ENCODE measurements around the gene MTPN. TPM values are rescaled to one million over a fixed set of nuclear protein-coding genes. Genes with fewer than 3 reads are reported as not detected.

MTPN gene
- total RNA-seq, 1 donor from 2014 or later, result 170 TPM

- H3K27ac ChIP-seq, result peak overlapping the region; percentile 65
- H3K36me3 ChIP-seq, result no peaks in the 10 kb centered on the region
- peaks cover 6% of the 10 kb centered on the region for H3F3A ChIP-seq (ENCODE audit: low read depth)
- no peak for DNase-seq (ENCODE audit: low spot score)
- H3K4me2 ChIP-seq, result no peak overlapping the region
- no peak overlapping the region for H3K4me3 Mint-ChIP-seq
- peaks cover 6% of the 10 kb centered on the region for H3K4me1 Mint-ChIP-seq
- H3K4me3 ChIP-seq, result no peak overlapping the region
- no peak overlapping the region for H2AFZ ChIP-seq (replicated peaks)
- peaks cover 49% of the 10 kb centered on the region for H3K79me2 ChIP-seq (ENCODE audit: low read depth)
- H3K9me3 Mint-ChIP-seq, result no peaks in the 10 kb centered on the region
- no peaks in the 10 kb centered on the region for H3K27me3 ChIP-seq
- no peaks in the 10 kb centered on the region for H3K27me3 Mint-ChIP-seq (ENCODE audit: insufficient read depth, low read depth)
- no peaks in the 10 kb centered on the region for H3K9me3 ChIP-seq (ENCODE audit: low read depth)
- peaks cover 16% of the 10 kb centered on the region for H3K4me1 ChIP-seq
- H3K27ac Mint-ChIP-seq, result no peak overlapping the region
- no peak overlapping the region for H3K9ac ChIP-seq
- TF ChIP-seq EZH2phosphoT487 (IDR thresholded peaks at IDR 0.05), result no peak
- TF ChIP-seq EZH2 (IDR thresholded peaks at IDR 0.05), result no peak
- H3K36me3 Mint-ChIP-seq, result peaks cover 2% of the 10 kb centered on the region
- peaks cover 15% of the 10 kb centered on the region for H4K20me1 ChIP-seq (ENCODE audit: low read depth)
Observed at GRCh38 chr7:135938563-135938962, 38.6 kb downstream of the MTPN start.

GRCh38 chr7:135938086-135938485 lies 39.1 kb downstream of the MTPN start:
- H3K4me2 ChIP-seq, result no peak overlapping the region
- no peak overlapping the region for H3K4me3 ChIP-seq
- H3K4me3 Mint-ChIP-seq, result no peak overlapping the region
- peaks cover 49% of the 10 kb centered on the region for H3K79me2 ChIP-seq (ENCODE audit: low read depth)
- H3K4me1 Mint-ChIP-seq, result peaks cover 6% of the 10 kb centered on the region
- H3F3A ChIP-seq (ENCODE audit: low read depth), result peaks cover 6% of the 10 kb centered on the region
- no peaks in the 10 kb centered on the region for H3K36me3 ChIP-seq
- H3K4me1 ChIP-seq, result peaks cover 16% of the 10 kb centered on the region
- no peak overlapping the region for H3K9ac ChIP-seq
- H3K9me3 Mint-ChIP-seq, result no peaks in the 10 kb centered on the region
- peaks cover 15% of the 10 kb centered on the region for H4K20me1 ChIP-seq (ENCODE audit: low read depth)
- H2AFZ ChIP-seq (replicated peaks), result no peak overlapping the region
- no peak for DNase-seq (ENCODE audit: low spot score)
- H3K9me3 ChIP-seq (ENCODE audit: low read depth), result no peaks in the 10 kb centered on the region
- H3K27ac ChIP-seq, result no peak overlapping the region
- peaks cover 2% of the 10 kb centered on the region for H3K36me3 Mint-ChIP-seq
- H3K27me3 ChIP-seq, result no peaks in the 10 kb centered on the region
- H3K27me3 Mint-ChIP-seq (ENCODE audit: insufficient read depth, low read depth), result no peaks in the 10 kb centered on the region
- no peak for TF ChIP-seq CTCF (IDR thresholded peaks at IDR 0.05)
- H3K27ac Mint-ChIP-seq, result no peak overlapping the region

DNA sequence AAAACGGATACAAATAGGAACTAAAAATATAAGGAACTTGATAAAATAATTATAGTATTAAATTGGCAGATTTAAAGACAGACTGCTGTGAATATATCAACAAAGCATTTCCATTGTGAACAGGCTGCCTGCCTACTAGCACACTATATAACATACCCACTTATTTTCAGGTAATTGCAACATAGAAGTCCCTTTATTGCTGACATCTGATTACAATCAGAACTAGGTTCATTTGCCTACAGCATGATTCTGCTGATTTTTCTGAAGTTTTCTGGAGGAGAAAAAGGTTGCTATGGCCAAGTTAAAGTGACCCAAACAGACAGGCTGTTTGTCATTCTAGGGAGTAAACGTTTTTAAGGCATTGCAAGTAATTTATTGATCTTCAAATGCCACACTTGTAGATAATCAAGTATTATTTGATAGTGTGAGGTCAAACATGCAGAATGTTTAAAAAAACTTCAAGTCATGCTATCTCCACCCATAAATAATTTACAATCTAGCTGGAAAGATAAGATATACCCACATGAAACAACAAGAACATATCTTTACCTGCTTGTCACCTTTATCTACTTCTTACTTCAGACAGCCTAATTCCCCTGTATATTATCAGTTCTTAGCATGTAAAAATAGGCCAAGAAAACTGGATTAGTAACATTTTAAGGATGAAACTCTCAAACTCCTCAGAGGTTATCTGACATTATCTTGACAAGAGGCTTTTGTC lies 40.5 kb downstream of the MTPN start:
- Mint-ChIP-seq H3K9me3 (no peaks in the 10 kb centered on the region), H3K27ac (no peak overlapping the region), H3K4me3 (no peak overlapping the region), H3K4me1 (peaks cover 6% of the 10 kb centered on the region), H3K27me3 (ENCODE audit: insufficient read depth, low read depth) (no peaks in the 10 kb centered on the region), H3K36me3 (peaks cover 2% of the 10 kb centered on the region)
- Histone ChIP-seq H3K27me3 (no peaks in the 10 kb centered on the region), H4K20me1 (ENCODE audit: low read depth) (peaks cover 17% of the 10 kb centered on the region), H3K79me2 (ENCODE audit: low read depth) (peaks cover 49% of the 10 kb centered on the region), H3K27ac (no peak overlapping the region), H3K4me3 (no peak overlapping the region), H3K4me1 (peaks cover 16% of the 10 kb centered on the region), H3K9ac (no peak overlapping the region), H3F3A (ENCODE audit: low read depth) (peaks cover 6% of the 10 kb centered on the region), H2AFZ (replicated peaks) (no peak overlapping the region), H3K4me2 (no peak overlapping the region), H3K36me3 (no peaks in the 10 kb centered on the region), H3K9me3 (ENCODE audit: low read depth) (no peaks in the 10 kb centered on the region)
- DNase-seq (ENCODE audit: low spot score), result no peak
- TF ChIP-seq EZH2 (IDR thresholded peaks at IDR 0.05) (no peak), CTCF (IDR thresholded peaks at IDR 0.05) (no peak), EZH2phosphoT487 (IDR thresholded peaks at IDR 0.05) (no peak)

DNA sequence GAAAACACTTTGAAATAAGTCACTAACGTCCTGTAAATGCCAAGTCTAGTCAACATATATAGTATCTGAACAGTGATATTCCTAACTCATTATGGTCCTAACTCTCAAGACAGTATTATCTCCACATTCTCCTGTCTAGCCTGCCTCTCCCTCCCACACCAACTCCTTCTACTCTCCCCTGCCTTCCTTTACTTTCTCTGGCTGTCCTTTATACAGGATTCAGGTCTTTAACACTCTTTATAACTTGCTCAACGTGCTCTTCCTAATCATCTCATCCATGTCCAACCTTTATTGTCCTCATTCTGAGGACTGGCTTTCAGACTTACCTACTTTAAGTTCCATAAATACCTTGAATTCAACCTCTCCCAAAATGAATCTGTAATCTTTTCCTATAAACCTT lies 42.5 kb downstream of the MTPN start:
- Histone ChIP-seq H3K27me3 (no peaks in the 10 kb centered on the region), H3K27ac (no peak overlapping the region), H3K9ac (no peak overlapping the region), H3K4me1 (peaks cover 32% of the 10 kb centered on the region), H2AFZ (replicated peaks) (no peak overlapping the region), H3K4me2 (no peak overlapping the region), H3K36me3 (no peaks in the 10 kb centered on the region), H3K9me3 (ENCODE audit: low read depth) (no peaks in the 10 kb centered on the region), H3K4me3 (no peak overlapping the region), H3K79me2 (ENCODE audit: low read depth) (peaks cover 38% of the 10 kb centered on the region), H3F3A (ENCODE audit: low read depth) (peaks cover 10% of the 10 kb centered on the region), H4K20me1 (ENCODE audit: low read depth) (peaks cover 28% of the 10 kb centered on the region)
- no peaks in the 10 kb centered on the region for H3K27me3 Mint-ChIP-seq (ENCODE audit: insufficient read depth, low read depth)
- no peak overlapping the region for H3K4me3 Mint-ChIP-seq
- H3K27ac Mint-ChIP-seq, result no peak overlapping the region
- peaks cover 18% of the 10 kb centered on the region for H3K4me1 Mint-ChIP-seq
- no peak for DNase-seq (ENCODE audit: low spot score)
- TF ChIP-seq EZH2phosphoT487 (IDR thresholded peaks at IDR 0.05) (no peak), CTCF (IDR thresholded peaks at IDR 0.05) (no peak), EZH2 (IDR thresholded peaks at IDR 0.05) (no peak)
- H3K36me3 Mint-ChIP-seq, result peaks cover 4% of the 10 kb centered on the region
- H3K9me3 Mint-ChIP-seq, result no peaks in the 10 kb centered on the region

All from neural progenitor cell (in vitro differentiated cells).